CD4-positive, alpha-beta T cell treated with Interleukin-6 at 100 ng/mL for 8 hours (primary cell): ENCODE data around the gene DNAL4.

Source experiments
- DNase-seq: peaks from one replicate; pipeline ENCODE4 v3.0.0-alpha.2; 2020; ENCODE audit warnings: mixed read lengths, low spot score

The DNAL4 gene

GRCh38 chr22:38793721-38794466, at the start of gene DNAL4:
Gene DNAL4, minus strand, starts transcription at chr22:38794143. Its CDS starts 11,412 bp downstream, at chr22:38782731.
- DNase-seq = peak; percentile 95

- peak; percentile 40 for DNase-seq
Measured at GRCh38 chr22:38843201-38843656, 49.3 kb upstream of the DNAL4 start.

GRCh38 chr22:38842512-38843200, 48.7 kb upstream of the DNAL4 start:
- DNase-seq = no peak

- no peak for DNase-seq
Measured at GRCh38 chr22:38841635-38842034, 47.7 kb upstream of the DNAL4 start.

- no peak for DNase-seq
Measured at GRCh38 chr22:38841211-38841610, 47.3 kb upstream of the DNAL4 start.

- DNase-seq = no peak
Measured at GRCh38 chr22:38840129-38840528, 46.2 kb upstream of the DNAL4 start.

- no peak for DNase-seq
Measured at GRCh38 chr22:38839686-38840085, 45.7 kb upstream of the DNAL4 start.

GRCh38 chr22:38837414-38837928, 43.5 kb upstream of the DNAL4 start:
- DNase-seq = no peak

GRCh38 chr22:38835888-38836301, 42.0 kb upstream of the DNAL4 start:
- no peak for DNase-seq

- DNase-seq = no peak
Measured at GRCh38 chr22:38834991-38835390, 41.0 kb upstream of the DNAL4 start.

- no peak for DNase-seq
Measured at GRCh38 chr22:38834215-38834953, 40.4 kb upstream of the DNAL4 start.

- no peak for DNase-seq
Measured at GRCh38 chr22:38833061-38833460, 39.1 kb upstream of the DNAL4 start.

- DNase-seq = no peak
Measured at GRCh38 chr22:38832005-38832978, 38.3 kb upstream of the DNAL4 start.

- DNase-seq = no peak
Measured at GRCh38 chr22:38831166-38831945, 37.4 kb upstream of the DNAL4 start.

- DNase-seq = no peak
Measured at GRCh38 chr22:38830845-38831108, 36.8 kb upstream of the DNAL4 start.

- DNase-seq = no peak
Measured at GRCh38 chr22:38830026-38830844, 36.3 kb upstream of the DNAL4 start.

GRCh38 chr22:38829485-38829884, 35.5 kb upstream of the DNAL4 start:
- DNase-seq = no peak

- no peak for DNase-seq
Measured at GRCh38 chr22:38828616-38829205, 34.8 kb upstream of the DNAL4 start.

GRCh38 chr22:38828191-38828590, 34.2 kb upstream of the DNAL4 start:
- DNase-seq = no peak
